HG03060 (cell line): Measurements from ENCODE around the gene LRP8.

Source experiments
- ATAC-seq: cut with Tn5 transposase; IDR thresholded peaks from one replicate; pipeline ENCODE4 v1.9.1; 2021; ENCODE audit warnings: low read depth, moderate number of reproducible peaks; ENCODE audit not compliant: unreplicated experiment

LRP8 gene

GRCh38 chr1:53361541-53361961, 33.7 kb upstream of the LRP8 start:
- no peak for ATAC-seq

DNA sequence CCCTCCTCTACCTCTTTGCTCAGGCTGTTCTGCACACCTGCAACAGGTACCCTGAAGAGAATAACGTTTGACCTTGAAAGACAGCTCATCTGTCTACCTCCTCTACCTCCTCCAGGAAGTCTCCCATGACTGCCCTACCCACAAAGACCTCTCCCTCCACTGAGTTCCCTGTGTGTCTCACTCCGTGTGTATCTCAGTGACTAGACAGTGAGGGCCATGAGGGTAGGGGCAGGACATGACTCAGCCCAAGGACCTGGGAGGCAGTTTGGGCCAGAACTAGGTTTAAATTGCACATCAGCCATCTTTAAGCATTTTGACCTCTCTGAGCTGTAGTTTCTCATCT, 32.0 kb upstream of the LRP8 start:
- no peak for ATAC-seq

DNA sequence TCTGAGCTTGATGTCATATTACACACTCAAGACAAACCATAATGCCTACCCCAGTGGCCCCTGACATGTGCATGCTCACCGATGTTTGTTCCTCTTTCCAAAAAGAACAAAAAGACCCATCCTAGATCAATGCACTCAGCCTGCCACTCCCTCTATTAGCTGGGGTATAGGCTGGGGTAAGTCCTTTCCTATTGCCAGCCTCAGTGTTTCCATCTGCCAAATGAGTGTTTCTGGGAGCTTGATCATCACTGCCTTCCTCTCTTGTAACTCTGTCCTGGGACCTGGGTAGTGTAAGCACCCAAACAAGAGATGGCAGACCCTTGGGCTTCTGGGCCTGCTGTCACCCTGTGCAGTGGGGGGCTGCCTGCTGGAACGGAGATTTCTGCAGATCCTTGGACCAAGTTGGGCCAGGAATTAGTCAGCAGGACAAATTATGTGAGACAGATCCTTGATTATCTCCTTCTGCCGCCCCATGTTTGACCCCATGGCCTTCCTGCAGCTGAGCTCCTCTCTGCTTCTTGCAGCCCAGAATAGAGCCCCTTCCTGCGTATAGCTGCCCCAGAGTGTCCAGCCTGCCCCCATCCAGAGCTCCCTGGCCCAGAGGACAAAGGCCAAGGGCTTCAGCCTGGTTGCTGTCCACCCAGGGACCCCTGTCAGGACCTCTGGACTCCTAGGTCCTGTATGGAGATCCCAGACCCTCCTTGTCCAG, 31.5 kb upstream of the LRP8 start:
- no peak for ATAC-seq

DNA sequence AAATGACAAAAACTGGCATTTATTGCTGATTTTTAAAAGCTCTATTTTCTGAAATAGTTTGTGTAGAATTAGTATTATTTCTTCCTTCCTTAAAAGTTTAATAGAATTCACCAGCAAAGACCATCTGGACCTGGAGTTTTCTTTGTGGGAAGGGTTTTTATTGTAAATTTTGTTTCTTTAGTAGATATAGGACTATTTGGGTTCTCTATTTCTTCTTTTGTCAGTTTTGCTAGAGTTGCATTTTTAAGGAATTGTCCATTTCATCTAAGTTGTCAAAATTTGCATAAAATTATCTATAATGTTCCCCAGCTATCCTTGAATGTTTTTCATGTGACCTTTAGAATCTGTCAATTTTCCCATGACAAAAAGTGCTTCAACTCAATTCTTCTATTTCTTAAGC, 28.8 kb upstream of the LRP8 start:
- no peak for ATAC-seq

GRCh38 chr1:53354119-53354518, 26.2 kb upstream of the LRP8 start:
- ATAC-seq, result no peak

DNA sequence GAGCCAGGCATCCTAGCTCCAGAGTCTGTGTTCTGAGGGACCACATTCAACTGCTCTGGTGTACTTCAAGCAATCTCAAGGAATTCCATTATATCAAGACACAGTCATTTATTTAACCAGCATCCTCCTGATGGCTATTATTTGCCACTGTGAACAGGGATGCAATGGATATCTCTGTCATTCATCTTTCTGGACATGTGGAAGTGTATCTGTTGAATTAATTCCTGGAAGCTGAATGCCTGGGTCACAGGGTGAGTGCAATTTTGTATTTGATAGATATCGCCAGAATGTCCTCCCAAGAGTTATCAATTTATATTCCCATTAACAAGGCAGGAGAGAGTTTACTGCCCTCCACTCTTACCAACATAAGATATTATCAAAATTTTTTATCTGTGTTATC, 24.7 kb upstream of the LRP8 start:
- ATAC-seq, result no peak

DNA sequence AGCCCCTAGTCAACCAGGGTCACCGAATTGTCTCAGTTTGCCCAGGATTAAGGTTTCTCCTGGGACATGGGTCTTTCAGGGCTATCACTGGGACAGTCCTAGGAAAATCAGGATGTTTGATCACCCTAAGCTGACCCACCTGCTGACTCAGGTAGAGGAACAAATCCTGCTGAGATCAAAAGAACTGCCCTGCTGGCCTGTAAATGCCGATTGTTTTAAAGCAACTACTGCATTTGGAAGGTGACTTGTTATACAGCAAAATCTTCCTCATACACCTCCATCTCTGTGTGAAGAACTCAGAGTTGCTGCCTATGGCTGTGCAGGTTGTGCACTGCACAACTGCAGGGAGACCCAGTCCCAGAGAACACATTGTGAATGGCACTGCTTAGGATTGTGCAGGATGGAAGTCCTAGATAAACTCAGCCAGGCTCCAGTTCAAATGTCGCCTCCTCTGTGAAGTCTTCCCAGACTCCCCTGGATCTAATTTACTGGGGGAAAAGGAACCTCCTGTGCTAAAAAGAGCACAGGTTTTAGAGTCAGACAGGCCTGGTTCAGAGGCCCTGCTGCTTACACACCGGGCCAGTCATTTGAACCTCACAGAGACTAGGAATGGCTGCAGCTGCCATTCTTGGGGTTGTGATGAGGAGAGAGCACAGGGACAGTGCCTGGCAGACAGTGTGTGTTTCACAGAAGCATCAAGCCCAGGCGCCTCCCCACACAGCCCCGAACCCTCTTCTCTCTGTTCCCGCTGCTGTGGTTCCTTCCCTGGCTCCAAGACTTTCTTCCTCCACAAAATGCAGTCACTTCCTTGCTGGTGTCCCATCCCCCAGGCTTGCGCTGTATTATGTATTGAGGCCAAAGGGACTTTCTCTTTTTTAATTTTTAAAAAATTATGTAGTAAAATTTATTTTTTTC, 23.2 kb upstream of the LRP8 start:
- no peak for ATAC-seq

DNA sequence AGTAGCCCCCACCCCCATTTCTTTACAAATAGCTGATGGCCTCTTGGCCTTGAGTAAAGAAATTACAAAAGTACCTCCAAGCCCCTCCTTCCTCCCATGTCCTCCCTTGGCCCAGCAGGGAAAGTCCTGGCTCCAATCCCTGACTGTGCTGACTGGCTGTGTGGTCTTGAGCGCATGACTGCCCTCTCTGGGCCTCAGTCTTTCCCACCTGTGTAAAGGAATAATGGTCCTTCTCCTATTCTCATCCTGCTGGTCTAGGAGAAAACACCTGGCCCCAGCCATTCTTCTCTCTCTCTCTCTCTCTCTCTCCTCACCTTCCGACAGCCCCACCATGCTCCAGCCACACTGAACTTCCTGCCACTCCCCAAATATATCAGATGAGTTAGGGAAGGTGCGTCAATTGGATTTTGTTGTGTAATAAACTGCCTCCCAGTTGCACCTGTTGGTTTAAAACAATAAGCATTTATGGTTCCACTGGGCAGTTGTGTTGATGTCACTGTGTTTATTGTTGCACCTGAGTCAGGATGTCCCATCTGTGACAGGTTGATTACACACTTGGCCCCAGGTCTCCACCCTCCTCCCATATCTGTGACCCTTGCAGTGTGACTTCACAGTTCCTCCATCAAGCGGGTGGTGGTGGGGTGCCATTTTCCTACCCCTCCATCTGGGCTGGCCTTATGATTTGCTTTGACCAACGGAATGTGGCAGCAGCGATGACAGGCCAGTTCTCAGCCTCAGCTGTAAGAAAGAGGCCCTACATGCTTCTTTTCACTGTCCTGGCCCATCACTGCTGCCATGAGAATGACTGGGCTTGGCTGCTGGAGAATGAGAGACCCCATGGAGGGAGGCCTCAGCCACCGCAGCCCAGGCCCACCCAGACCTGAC, 22.3 kb upstream of the LRP8 start:
- no peak for ATAC-seq

GRCh38 chr1:53349369-53349835, 21.5 kb upstream of the LRP8 start:
- no peak for ATAC-seq

DNA sequence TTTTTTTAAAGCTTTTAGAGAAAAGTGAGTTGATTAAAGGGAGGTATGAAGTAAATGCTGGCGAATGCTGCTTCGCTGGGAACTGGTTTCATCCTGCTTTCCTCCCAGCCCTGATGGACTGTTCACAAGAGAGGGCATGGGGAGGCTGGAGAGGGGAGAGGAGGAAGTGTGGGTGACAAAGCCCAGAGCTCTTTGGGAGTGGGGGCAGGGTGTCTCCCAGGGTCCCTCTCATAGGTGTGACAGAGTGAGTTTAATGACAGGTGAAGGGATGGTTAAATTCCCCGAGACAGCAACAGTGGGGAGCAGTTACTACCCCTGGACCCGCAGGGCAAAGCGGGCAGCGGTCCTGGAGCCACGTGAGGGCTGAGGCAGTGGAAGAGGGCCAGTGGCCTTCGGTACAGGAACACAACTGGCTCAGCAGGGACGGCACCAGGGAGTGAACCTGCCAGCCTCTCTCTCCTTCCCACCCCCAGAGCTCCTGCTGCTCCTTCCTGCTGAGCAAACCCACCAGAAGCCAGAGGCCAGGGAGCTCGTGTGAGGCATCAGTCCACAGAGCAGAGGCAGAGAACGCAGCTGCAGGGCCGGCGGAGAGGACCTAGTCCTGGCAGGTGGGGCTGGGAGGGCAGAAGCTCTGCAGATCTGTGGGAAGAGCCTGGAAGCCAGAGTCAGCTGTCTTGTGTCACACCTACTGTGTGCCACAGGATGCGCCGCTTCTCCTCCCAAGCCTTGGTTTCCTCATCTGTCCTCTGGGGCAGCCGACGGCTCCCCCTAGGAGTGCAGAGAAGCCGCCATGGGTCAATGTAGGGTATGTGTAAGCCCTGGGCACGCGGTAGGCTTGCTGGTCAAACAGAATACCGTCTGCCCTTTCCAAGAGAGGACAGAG, 20.9 kb upstream of the LRP8 start:
- ATAC-seq, result no peak

DNA sequence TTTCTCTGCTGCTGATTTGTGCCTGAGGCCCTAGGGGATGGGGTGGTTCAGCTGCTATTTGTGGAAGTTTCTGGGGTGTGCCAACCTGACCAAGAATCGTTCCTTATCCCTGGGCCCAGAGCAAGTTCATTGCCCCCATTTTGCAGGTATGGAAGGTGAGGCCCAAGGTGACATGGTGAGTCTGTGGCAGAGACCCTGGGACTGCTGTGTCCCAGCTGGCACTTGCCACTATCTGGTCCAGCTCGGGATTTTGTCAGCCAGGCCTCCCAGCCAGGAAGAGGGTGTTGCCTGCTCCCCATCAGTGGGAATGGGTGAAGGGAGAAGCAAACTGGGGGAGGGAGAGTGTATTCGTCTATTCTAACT, 18.9 kb upstream of the LRP8 start:
- no peak for ATAC-seq

DNA sequence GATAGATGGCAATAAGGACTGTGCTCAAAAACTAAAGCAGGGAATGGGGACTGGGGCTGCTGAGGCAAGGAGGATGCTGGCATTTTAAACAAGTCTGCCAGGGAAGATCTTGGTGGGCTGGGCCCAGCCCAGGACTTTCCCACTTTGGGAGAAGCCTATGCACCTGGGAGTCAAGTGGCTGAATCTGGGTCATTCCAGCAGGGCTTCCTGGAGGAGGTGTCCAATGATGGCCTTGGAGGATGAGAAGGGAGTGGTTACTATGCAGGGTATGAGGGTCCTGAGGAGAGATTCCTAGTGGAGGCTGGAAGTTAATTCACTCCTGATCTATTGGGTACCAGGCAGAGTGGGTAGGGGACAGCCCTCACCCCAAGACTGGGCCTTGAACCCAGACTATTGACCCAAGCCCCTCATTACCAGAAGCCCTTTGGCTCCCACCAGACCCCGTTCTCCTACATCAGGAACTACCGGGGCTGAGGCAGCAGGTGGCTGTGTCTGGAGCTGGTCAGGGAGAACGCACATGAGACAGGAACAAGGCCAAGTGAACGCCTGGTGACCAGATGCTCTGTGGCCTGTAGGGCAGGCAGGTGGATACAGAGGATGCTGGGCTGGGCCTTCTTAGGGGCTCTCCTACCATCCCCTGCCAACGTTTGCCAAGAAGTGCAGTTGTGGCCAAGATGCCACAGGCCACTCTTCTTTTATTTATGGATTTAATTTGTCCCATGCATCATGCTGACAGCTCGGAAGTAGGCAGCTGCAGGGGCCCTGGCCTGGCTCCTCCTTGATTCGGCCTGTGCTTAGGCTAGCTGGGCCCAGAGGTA, 18.3 kb upstream of the LRP8 start:
- ATAC-seq, result no peak

DNA sequence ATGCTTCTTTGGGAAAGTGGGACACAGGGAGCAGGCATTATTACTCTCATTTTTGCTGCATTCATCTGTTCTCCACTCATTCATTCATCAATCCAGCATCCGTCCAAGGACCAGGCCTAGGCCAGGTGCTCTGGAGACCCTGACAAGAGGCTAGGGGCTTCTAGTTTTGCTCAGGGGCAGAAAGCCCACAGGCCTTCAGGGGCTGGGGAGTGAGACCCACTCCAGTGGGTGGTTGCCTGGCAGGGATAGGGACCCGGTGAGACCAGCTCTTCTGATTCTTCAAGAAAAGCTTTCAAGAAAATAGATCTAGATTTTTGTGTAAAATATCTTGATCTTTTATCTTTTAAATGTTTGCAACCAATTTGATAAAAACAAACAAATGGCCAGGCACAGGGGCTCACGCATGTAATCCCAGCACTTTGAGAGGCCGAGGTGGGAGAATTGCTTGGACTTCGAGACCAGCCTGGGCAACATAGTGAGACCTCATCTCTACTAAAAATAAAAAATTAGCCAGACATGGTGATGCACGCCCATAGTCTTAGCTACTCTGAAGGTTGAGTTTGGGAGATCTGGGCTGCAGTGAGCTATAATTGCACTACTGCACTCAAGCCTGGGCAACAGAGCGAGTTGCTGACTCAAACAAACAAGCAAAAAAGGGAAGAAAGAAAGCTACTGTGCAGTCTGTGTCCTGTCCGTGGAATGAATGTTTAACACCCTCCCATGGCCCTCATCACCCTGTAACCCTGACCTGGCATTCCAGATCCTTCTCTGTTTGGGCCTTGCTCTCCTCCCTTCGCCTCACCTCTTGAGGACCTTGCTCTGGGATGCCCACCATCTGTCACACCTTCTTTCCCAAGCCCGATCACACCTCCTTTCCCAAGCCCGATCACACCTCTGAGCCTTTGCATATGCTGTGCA, 17.3 kb upstream of the LRP8 start:
- peak; percentile 68 for ATAC-seq

- no peak for ATAC-seq
Measured at GRCh38 chr1:53343831-53344668, 16.2 kb upstream of the LRP8 start.

GRCh38 chr1:53342735-53343470, 15.0 kb upstream of the LRP8 start:
- ATAC-seq, result no peak

GRCh38 chr1:53341961-53342707, 14.3 kb upstream of the LRP8 start:
- no peak for ATAC-seq
